ENCODE results near the gene ATG16L1. TPM values are rescaled to one million over a fixed set of nuclear protein-coding genes. Genes with fewer than 3 reads are reported as not detected.

The ATG16L1 gene
- total RNA-seq, 1 donor from 2014 or later = 54.1 TPM

GRCh38 chr2:233255151-233255550 lies 3.7 kb downstream of the ATG16L1 start:
- no peak for TF ChIP-seq CTCF (IDR thresholded peaks at IDR 0.05; ENCODE audit: insufficient read depth, low read length, poor library complexity, severe bottlenecking)
- Histone ChIP-seq H3K27me3 (ENCODE audit: control insufficient read depth, insufficient read depth, low read length) (no peaks in the 10 kb centered on the region), H3K36me3 (ENCODE audit: control insufficient read depth, insufficient read depth, low read length) (no peaks in the 10 kb centered on the region), H3K4me3 (ENCODE audit: low read depth, low read length) (no peak overlapping the region)
- DNase-seq (ENCODE audit: low read depth) = no peak

- H3K27me3 ChIP-seq (ENCODE audit: control insufficient read depth, insufficient read depth, low read length) = no peaks in the 10 kb centered on the region
- TF ChIP-seq CTCF (IDR thresholded peaks at IDR 0.05; ENCODE audit: insufficient read depth, low read length, poor library complexity, severe bottlenecking) = no peak
- DNase-seq (ENCODE audit: low read depth) = no peak
- H3K4me3 ChIP-seq (ENCODE audit: low read depth, low read length) = no peak overlapping the region
- H3K36me3 ChIP-seq (ENCODE audit: control insufficient read depth, insufficient read depth, low read length) = no peaks in the 10 kb centered on the region
Observed at GRCh38 chr2:233256048-233256447, 4.6 kb downstream of the ATG16L1 start.

DNA sequence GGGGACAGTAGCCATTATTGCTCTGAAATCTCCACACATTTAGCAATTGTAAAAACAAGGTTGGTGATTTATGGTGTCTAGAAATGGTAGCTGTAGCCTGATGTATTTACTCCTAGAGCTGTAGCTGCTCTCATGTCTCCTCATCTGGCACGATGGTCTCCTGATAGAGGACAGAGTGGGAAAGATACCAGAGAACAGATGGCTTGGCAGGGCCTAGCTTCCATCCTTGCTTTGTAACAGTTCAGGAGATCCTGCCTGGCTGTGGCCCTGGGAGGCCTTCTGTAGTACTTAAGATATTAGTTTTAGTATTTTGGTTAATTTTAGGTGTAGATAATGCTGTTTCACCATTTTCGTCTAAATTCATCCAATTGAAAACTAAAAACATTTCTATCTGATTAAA lies 6.7 kb downstream of the ATG16L1 start:
- Histone ChIP-seq H3K36me3 (ENCODE audit: control insufficient read depth, insufficient read depth, low read length) (no peaks in the 10 kb centered on the region), H3K27me3 (ENCODE audit: control insufficient read depth, insufficient read depth, low read length) (no peaks in the 10 kb centered on the region), H3K4me3 (ENCODE audit: low read depth, low read length) (no peak overlapping the region)
- no peak for DNase-seq (ENCODE audit: low read depth)
- TF ChIP-seq CTCF (IDR thresholded peaks at IDR 0.05; ENCODE audit: insufficient read depth, low read length, poor library complexity, severe bottlenecking) = no peak

- no peak for TF ChIP-seq CTCF (IDR thresholded peaks at IDR 0.05; ENCODE audit: insufficient read depth, low read length, poor library complexity, severe bottlenecking)
- H3K36me3 ChIP-seq (ENCODE audit: control insufficient read depth, insufficient read depth, low read length) = peaks cover 2% of the 10 kb centered on the region
- H3K4me3 ChIP-seq (ENCODE audit: low read depth, low read length) = no peak overlapping the region
- DNase-seq (ENCODE audit: low read depth) = no peak
- no peaks in the 10 kb centered on the region for H3K27me3 ChIP-seq (ENCODE audit: control insufficient read depth, insufficient read depth, low read length)
Observed at GRCh38 chr2:233259730-233260129, 8.3 kb downstream of the ATG16L1 start.

DNA sequence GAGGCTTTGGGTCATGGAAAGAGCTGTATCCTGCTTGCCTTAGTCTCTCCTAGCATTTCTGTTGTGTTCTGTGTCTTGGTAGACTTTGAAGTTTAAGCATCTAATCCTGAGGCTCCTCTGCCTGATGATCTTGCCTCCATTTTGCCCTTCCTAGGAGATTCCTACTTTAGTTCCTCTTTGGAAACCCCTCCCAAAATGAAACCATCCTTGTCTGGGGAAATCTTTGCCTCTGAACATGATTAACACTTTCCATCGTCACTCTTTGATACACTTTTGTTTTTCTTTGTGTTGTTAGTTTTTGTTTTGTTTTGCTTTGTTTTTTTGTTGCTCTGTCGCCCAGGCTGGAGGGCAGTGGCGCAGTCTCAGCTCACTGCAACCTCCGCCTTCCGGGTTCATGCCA lies 9.2 kb downstream of the ATG16L1 start:
- Histone ChIP-seq H3K4me3 (ENCODE audit: low read depth, low read length) (no peak overlapping the region), H3K36me3 (ENCODE audit: control insufficient read depth, insufficient read depth, low read length) (peaks cover 3% of the 10 kb centered on the region), H3K27me3 (ENCODE audit: control insufficient read depth, insufficient read depth, low read length) (no peaks in the 10 kb centered on the region)
- no peak for TF ChIP-seq CTCF (IDR thresholded peaks at IDR 0.05; ENCODE audit: insufficient read depth, low read length, poor library complexity, severe bottlenecking)
- DNase-seq (ENCODE audit: low read depth) = no peak

GRCh38 chr2:233261819-233262555 lies 10.5 kb downstream of the ATG16L1 start:
- TF ChIP-seq CTCF (IDR thresholded peaks at IDR 0.05; ENCODE audit: insufficient read depth, low read length, poor library complexity, severe bottlenecking) = no peak
- DNase-seq (ENCODE audit: low read depth) = no peak
- H3K27me3 ChIP-seq (ENCODE audit: control insufficient read depth, insufficient read depth, low read length) = no peaks in the 10 kb centered on the region
- H3K4me3 ChIP-seq (ENCODE audit: low read depth, low read length) = no peak overlapping the region
- peaks cover 3% of the 10 kb centered on the region for H3K36me3 ChIP-seq (ENCODE audit: control insufficient read depth, insufficient read depth, low read length)
